AG09309 (cell line): Measurements from ENCODE around the gene INSYN1.

ENCODE experiments used
- DNase-seq: peaks from one replicate; pipeline ENCODE4 v3.0.0-alpha.2; 2010; ENCODE audit warnings: low read depth
- H3K4me3 ChIP-seq: 2 replicates; pipeline ENCODE4 v1.5.1; 2011; ENCODE audit warnings: mild to moderate bottlenecking, low read depth, low read length, moderate library complexity; ENCODE audit not compliant: control insufficient read depth
- CTCF ChIP-seq: IDR thresholded peaks from 2 replicates; pipeline ENCODE4 v1.5.1; 2011; ENCODE audit warnings: mild to moderate bottlenecking, low read depth, low read length, inconsistent platforms; ENCODE audit not compliant: insufficient read depth, control insufficient read depth; ENCODE audit errors: missing control alignments

The INSYN1 gene

GRCh38 chr15:73691396-73691795 lies 61.8 kb downstream of the INSYN1 start:
- TF ChIP-seq CTCF = peak; percentile 21
- no peak for DNase-seq

GRCh38 chr15:73688455-73688854 lies 64.7 kb downstream of the INSYN1 start:
- TF ChIP-seq CTCF = no peak
- no peak overlapping the region for H3K4me3 ChIP-seq
- DNase-seq = no peak

More at GRCh38 chr15:73691396-73691795, 61.8 kb downstream of the INSYN1 start:
- no peak overlapping the region for H3K4me3 ChIP-seq

GRCh38 chr15:73687351-73687750 lies 65.8 kb downstream of the INSYN1 start:
- TF ChIP-seq CTCF = no peak
- DNase-seq = no peak
- H3K4me3 ChIP-seq = no peak overlapping the region

- H3K4me3 ChIP-seq = no peak overlapping the region
- peak; percentile 57 for DNase-seq
- no peak for TF ChIP-seq CTCF
Measured at GRCh38 chr15:73686781-73687256, 66.3 kb downstream of the INSYN1 start.

- H3K4me3 ChIP-seq = peak overlapping the region; percentile 69
- DNase-seq = no peak
- no peak for TF ChIP-seq CTCF
Measured at GRCh38 chr15:73685981-73686380, 67.2 kb downstream of the INSYN1 start.
